Measurements from ENCODE around the gene KLHL1. TPM values are rescaled to one million over a fixed set of nuclear protein-coding genes. Genes with fewer than 3 reads are reported as not detected.

The KLHL1 gene
- total RNA-seq, 3 donors from 2014 or later (not counting 1 experiment from before 2014, with no cell fraction given), result not detected

- Histone ChIP-seq H3K4me1 (ENCODE audit: control insufficient read depth, insufficient read depth, low read length) (no peaks in the 10 kb centered on the region), H3K4me3 (ENCODE audit: low read length) (no peak overlapping the region), H3K27me3 (ENCODE audit: control insufficient read depth, insufficient read depth, low read length) (no peaks in the 10 kb centered on the region), H3K36me3 (ENCODE audit: control insufficient read depth, insufficient read depth, low read length) (no peaks in the 10 kb centered on the region), H3K27ac (ENCODE audit: low read length) (no peak overlapping the region), H3K9me3 (ENCODE audit: control insufficient read depth, insufficient read depth, low read length) (no peaks in the 10 kb centered on the region)
- no CpG with 5 or more reads among the region's 2 CpGs for WGBS (ENCODE audit: insufficient coverage)
- no peak overlapping the region for H3K4me3 Mint-ChIP-seq
- DNase-seq (no peak), ATAC-seq (no peak)
- H3K4me1 Mint-ChIP-seq, result no peaks in the 10 kb centered on the region
- TF ChIP-seq CTCF (IDR thresholded peaks at IDR 0.05), result no peak
- intact Hi-C loops (cut with micrococcal nuclease), result no loop called here
- H3K36me3 Mint-ChIP-seq, result no peaks in the 10 kb centered on the region
- peaks cover 5 to 19% of the 10 kb centered on the region in 2 donors for H3K9me3 Mint-ChIP-seq
- H3K27ac Mint-ChIP-seq, result no peak overlapping the region
- H3K27me3 Mint-ChIP-seq (ENCODE audit: low read depth in 2 of 2), result no peaks in the 10 kb centered on the region
Observed at GRCh38 chr13:69947582-69947981, 160.7 kb downstream of the KLHL1 start.

- no peak for TF ChIP-seq CTCF (IDR thresholded peaks at IDR 0.05)
- no peak overlapping the region for H3K4me3 Mint-ChIP-seq
- intact Hi-C loops (cut with micrococcal nuclease), result no loop called here
- H3K4me1 Mint-ChIP-seq, result no peaks in the 10 kb centered on the region
- H3K9me3 Mint-ChIP-seq, result peaks cover 5 to 16% of the 10 kb centered on the region in 2 donors
- H3K27ac Mint-ChIP-seq, result no peak overlapping the region
- no peaks in the 10 kb centered on the region for H3K36me3 Mint-ChIP-seq
- no peaks in the 10 kb centered on the region for H3K4me1 ChIP-seq (ENCODE audit: control insufficient read depth, insufficient read depth, low read length)
- no peaks in the 10 kb centered on the region for H3K27me3 ChIP-seq (ENCODE audit: control insufficient read depth, insufficient read depth, low read length)
- H3K9me3 ChIP-seq (ENCODE audit: control insufficient read depth, insufficient read depth, low read length), result no peaks in the 10 kb centered on the region
- no peak for ATAC-seq
- H3K36me3 ChIP-seq (ENCODE audit: control insufficient read depth, insufficient read depth, low read length), result no peaks in the 10 kb centered on the region
- no peak overlapping the region for H3K27ac ChIP-seq (ENCODE audit: low read length)
- DNase-seq, result no peak
- no peaks in the 10 kb centered on the region for H3K27me3 Mint-ChIP-seq (ENCODE audit: low read depth in 2 of 2)
- H3K4me3 ChIP-seq (ENCODE audit: low read length), result no peak overlapping the region
- WGBS (ENCODE audit: insufficient coverage), result 73% methylated on average over 1 of the region's 1 CpG
Observed at GRCh38 chr13:69946511-69946910, 161.7 kb downstream of the KLHL1 start.

GRCh38 chr13:69935043-69935442 lies 173.2 kb downstream of the KLHL1 start:
- no peaks in the 10 kb centered on the region for H3K27me3 Mint-ChIP-seq (ENCODE audit: low read depth in 2 of 2)
- DNase-seq, result no peak
- no peak for ATAC-seq
- no peak overlapping the region for H3K4me3 Mint-ChIP-seq
- H3K36me3 ChIP-seq (ENCODE audit: control insufficient read depth, insufficient read depth, low read length), result no peaks in the 10 kb centered on the region
- no peak overlapping the region for H3K4me3 ChIP-seq (ENCODE audit: low read length)
- H3K4me1 Mint-ChIP-seq, result no peaks in the 10 kb centered on the region
- no peaks in the 10 kb centered on the region for H3K4me1 ChIP-seq (ENCODE audit: control insufficient read depth, insufficient read depth, low read length)
- H3K27ac ChIP-seq (ENCODE audit: low read length), result no peak overlapping the region
- no peaks in the 10 kb centered on the region for H3K27me3 ChIP-seq (ENCODE audit: control insufficient read depth, insufficient read depth, low read length)
- H3K9me3 ChIP-seq (ENCODE audit: control insufficient read depth, insufficient read depth, low read length), result peaks cover 2% of the 10 kb centered on the region
- H3K27ac Mint-ChIP-seq, result no peak overlapping the region
- intact Hi-C loops (cut with micrococcal nuclease), result no loop called here
- H3K36me3 Mint-ChIP-seq, result peaks cover 6% of the 10 kb centered on the region
- H3K9me3 Mint-ChIP-seq, result peaks cover 16 to 18% of the 10 kb centered on the region in 2 donors
- no peak for TF ChIP-seq CTCF (IDR thresholded peaks at IDR 0.05)
- 50% methylated on average over 1 of the region's 2 CpGs for WGBS (ENCODE audit: insufficient coverage)

GRCh38 chr13:69928262-69928661 lies 180.0 kb downstream of the KLHL1 start:
- H3K4me3 ChIP-seq (ENCODE audit: low read length), result no peak overlapping the region
- TF ChIP-seq CTCF (IDR thresholded peaks at IDR 0.05), result no peak
- Mint-ChIP-seq H3K36me3 (peaks cover 5% of the 10 kb centered on the region), H3K27me3 (ENCODE audit: low read depth in 2 of 2) (no peaks in the 10 kb centered on the region), H3K9me3 (peaks cover 4 to 7% of the 10 kb centered on the region in 2 donors), H3K4me3 (no peak overlapping the region), H3K27ac (no peak overlapping the region), H3K4me1 (no peaks in the 10 kb centered on the region)
- 90% methylated on average over 3 of the region's 4 CpGs for WGBS (ENCODE audit: insufficient coverage)
- H3K27me3 ChIP-seq (ENCODE audit: control insufficient read depth, insufficient read depth, low read length), result no peaks in the 10 kb centered on the region
- DNase-seq (no peak), ATAC-seq (no peak)
- peaks cover 11% of the 10 kb centered on the region for H3K9me3 ChIP-seq (ENCODE audit: control insufficient read depth, insufficient read depth, low read length)
- no peaks in the 10 kb centered on the region for H3K36me3 ChIP-seq (ENCODE audit: control insufficient read depth, insufficient read depth, low read length)
- H3K4me1 ChIP-seq (ENCODE audit: control insufficient read depth, insufficient read depth, low read length), result no peaks in the 10 kb centered on the region
- intact Hi-C loops (cut with micrococcal nuclease), result no loop called here
- no peak overlapping the region for H3K27ac ChIP-seq (ENCODE audit: low read length)

Measured in natural killer cell (primary cell).